NCI-H2196 (cell line): ENCODE measurements around the gene ATG2B.
A peak's percentile ranks its signal among the peaks of the same experiment; 100 is the strongest.

Experiments
- DNase-seq: peaks from one replicate; lab custom pipeline; 2025; ENCODE audit not compliant: unreplicated experiment; lab: John Stamatoyannopoulos, UW

Gene ATG2B

GRCh38 chr14:96274122-96274521, 89.0 kb downstream of the ATG2B start:
- DNase-seq, result no peak

DNA sequence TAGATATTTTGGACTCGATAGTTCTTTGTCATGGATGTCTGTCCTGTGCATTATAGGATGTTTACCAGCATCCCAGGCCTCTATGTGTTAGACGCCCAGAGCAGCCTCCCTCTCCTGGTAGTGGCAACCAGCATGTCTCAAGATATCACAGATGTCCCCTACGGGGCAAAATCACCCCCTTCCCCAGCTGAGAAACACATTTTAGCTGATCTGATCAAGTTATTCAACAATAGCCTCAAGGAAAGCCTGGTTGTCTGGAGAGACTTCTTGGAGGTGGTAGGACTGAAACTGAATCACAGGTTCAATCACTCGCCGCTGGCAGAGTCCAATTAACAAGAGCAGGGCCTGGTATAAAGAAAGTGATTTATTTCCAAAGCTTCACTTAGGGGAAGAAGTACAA, 89.5 kb downstream of the ATG2B start:
- DNase-seq, result no peak

DNA sequence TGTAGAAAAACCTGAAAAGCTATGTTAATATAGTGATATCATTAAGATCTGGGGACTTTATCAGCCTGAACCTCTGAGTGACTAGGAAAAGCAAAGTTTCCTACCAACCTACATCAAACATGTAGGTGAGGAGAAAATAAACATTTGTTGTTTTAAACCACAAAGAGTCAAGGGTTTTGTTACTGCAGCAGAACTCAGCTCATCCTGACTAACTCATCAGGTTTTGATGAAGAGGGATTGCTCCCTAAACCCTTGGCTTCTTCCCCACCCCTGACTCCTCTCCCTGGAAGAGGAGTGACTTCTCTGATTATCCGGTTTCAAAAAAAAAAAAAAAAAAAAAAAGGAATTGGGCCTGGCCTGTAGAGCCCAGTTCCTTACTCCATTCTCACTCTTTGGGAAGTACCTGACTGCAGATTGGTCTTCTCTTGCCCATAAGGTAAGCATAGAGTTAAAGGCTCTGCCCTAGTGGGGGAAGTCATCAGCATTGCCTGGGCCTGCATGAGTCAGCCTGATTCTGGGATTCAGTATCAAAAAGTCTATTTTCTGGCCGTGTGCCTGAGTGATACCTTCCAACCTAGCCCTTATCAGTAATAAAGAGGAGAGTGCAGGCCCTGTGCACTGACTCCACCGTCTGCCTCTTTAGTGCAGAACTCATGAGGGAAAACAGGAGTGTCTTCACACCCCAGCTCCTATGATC, 90.2 kb downstream of the ATG2B start:
- DNase-seq, result no peak

- no peak for DNase-seq
These were observed 91.7 kb downstream of the ATG2B start for GRCh38 chr14:96271421-96271762.

DNA sequence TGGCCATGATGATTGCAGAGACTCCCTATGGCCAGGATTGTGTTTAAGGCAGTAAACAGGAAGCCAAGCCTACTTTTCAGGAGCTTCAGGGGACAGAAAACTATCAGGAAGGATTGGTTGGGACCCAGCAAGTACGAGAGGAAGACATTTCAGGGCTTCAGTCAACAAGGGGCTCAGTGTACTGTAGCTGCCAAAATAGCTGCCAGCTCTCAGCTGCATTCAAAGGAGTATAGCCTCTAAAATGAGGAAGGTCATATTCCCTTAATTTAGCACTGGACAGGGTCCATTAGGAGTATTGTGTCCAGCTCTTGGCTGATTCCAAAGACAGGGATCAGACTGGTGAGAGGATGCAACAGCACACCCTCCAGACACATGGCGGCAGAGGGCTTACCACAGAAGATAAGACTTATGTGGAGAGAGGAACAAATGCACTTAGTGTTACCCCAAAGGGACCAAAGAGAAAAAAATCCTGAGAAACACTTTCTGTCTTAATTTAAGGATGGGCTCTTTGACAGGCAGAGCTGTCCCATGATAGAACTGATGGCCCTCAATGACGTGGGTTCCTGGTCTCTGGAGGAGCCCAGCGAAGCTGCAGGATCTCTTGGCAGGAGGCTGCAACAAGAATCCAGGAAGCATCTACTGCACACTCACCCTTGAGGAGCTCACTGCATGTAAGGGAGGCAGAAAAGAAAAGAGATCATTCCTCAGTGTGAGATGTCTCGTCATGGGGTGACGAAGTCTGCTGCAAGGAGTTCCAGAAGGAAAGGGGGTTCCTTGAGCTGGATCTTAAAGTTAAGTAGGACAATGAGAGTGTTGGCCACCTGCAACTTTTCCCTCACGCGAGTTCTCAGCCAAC, 92.3 kb downstream of the ATG2B start:
- no peak for DNase-seq

DNA sequence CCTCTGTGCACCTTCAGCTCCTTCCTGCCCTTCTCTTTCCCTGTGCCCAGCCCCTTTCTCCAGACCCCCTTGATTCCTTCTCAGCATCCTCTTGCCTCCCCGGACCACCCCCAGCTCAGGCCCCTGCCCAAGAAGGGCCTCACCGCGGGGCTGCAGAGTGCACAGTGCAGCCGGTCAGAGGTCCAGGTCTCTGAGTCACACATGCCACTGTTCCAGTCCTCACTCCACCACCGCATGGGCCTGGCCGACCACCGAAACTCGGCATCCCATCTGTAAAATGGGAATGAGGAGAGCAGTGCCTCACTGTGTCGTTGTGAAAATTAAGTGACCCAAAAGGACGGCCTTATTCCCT, 93.8 kb downstream of the ATG2B start:
- DNase-seq, result no peak

DNA sequence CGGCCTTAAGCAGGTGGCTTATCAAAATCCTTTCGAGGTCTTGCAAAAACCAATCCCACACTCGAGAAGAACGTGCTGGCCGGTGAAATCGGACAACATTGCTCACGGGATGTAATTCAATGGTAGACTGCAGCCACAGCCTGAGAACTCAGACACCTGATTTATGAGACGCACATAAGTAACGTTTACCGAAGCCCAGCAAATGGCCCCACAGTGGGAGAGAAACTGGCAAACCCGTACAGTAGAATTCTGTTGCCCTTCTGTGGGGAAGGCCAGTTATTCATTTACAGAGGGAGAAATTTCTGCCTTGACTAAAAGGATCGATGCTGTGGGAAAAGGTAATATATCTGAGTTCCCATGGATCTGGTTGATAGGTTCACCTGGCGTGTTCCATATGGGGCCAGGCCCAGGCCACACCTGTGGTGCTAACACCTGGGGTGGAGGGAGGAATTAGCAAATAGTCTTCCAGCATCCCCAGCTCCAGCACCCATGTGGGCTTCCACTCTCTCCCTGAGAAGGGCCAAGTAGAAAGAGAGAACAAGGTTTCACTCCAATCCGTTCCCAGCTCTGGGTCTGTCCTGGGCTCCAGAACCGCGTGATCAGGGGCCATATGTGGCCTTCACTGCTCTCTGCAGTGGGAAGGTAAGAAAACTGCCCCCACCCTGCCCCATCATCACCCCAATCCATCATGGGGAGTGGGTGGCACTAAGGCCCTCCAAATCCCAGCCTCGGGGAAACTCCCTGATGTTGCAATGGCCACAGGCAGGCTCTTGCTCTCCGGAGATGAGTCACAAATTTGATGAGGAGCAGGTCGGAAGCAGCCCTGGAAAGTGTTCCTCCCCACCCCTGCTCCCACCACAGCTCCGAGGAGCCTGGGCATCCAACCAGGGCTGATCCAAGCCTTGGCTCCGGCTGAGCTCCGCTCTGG, 94.4 kb downstream of the ATG2B start:
- no peak for DNase-seq

DNA sequence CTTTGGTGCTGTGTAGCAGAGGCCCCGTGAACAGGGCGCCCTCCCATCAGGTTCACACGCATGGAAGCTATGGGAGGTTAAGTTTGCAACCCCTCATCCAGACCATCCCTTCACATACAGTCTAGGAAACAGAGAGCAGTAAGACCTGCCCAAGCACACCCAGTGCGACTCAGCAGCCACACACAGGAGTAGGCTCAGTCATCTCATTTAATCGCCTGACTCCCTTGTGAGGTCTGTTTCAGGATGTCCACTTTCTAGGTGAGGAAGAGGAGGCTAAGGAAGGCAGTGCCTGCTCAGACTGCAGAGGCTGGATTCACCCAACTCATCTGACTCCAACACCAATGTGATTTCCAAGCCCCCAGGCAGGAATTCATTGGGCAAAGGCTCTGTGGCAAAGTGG, 95.2 kb downstream of the ATG2B start:
- DNase-seq, result no peak

DNA sequence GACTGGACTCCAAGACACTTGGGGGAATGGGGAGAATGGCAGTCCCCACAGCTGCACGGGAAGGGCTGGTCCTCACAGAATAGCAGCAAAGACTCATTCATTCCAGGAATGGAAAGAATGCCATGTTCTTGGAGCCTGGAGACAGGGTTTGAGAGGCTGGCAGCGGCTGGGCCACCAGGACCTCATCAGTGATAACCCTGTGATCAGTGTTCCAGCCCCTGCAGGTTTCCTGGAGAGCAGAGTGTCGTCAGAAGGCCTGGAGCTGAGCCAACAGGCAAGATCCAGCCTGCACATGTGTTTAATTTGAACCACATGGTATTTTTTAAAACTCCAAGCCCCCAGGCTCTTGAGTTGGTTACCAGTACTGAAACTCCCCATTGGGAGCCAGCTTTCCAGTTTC, 95.8 kb downstream of the ATG2B start:
- peak; percentile 26 for DNase-seq

DNA sequence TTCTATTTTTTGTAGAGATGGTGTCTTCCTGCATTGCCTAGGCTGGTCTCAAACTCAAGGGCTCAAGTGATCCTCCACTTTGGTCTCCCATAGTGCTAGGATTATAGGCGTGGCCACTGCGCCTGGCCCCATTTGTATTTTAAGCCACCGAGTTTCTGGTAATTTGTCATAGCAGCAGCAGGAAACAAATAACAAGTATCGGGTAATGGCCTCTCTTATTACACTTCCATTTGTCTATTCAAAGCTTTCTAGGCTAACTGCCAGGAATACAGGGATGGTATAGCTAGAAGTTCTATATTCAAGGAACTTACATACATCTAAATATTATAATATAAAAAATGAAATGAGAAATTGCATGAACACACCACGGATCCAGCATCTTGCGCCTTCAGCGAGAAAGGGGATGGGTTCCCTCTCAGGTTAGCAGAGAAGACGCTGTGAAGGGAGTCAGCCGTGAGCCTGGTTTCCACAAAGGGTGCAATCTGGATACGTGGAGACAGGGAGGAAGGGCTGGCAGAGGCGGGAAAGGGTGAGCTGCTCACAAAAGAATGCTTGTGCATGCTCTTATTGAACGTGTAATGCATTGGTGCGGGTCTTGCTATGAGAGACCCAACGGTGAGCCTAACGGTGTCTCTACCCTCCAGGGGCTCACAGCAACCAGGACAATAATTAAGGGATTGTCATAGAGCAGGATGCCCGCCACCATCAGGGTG, 97.6 kb downstream of the ATG2B start:
- DNase-seq, result peak; percentile 66

DNA sequence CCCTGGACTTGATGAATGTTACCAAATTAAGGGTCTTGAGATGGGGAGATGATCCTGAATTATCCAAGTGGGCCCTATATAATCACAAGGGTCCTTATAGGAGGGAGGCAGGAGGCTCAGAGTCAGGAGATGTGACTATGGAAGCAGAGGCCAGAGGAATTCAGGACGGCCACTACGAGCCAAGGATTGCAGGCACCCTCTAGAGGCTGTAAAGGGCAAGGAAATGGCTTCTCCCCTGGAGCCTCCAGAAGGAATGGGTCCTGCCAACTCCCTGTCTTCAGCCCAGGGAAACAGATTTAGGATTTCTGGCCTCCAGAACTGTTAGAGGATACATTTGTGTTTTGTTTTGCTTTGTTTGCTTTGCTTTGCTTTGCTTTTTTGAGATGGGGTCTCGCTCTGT, 98.3 kb downstream of the ATG2B start:
- DNase-seq, result no peak

DNA sequence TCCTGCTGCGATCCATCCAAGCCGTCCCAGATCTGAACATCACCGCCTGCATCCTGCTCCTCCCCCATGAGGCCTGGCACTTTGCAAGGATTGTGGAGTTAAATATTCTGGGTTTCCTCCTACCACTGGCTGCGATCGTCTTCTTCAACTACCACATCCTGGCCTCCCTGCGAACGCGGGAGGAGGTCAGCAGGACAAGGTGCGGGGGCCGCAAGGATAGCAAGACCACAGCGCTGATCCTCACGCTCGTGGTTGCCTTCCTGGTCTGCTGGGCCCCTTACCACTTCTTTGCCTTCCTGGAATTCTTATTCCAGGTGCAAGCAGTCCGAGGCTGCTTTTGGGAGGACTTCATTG, 99.0 kb downstream of the ATG2B start:
- DNase-seq, result no peak

GRCh38 chr14:96263347-96264199, 99.6 kb downstream of the ATG2B start:
- DNase-seq, result no peak

DNA sequence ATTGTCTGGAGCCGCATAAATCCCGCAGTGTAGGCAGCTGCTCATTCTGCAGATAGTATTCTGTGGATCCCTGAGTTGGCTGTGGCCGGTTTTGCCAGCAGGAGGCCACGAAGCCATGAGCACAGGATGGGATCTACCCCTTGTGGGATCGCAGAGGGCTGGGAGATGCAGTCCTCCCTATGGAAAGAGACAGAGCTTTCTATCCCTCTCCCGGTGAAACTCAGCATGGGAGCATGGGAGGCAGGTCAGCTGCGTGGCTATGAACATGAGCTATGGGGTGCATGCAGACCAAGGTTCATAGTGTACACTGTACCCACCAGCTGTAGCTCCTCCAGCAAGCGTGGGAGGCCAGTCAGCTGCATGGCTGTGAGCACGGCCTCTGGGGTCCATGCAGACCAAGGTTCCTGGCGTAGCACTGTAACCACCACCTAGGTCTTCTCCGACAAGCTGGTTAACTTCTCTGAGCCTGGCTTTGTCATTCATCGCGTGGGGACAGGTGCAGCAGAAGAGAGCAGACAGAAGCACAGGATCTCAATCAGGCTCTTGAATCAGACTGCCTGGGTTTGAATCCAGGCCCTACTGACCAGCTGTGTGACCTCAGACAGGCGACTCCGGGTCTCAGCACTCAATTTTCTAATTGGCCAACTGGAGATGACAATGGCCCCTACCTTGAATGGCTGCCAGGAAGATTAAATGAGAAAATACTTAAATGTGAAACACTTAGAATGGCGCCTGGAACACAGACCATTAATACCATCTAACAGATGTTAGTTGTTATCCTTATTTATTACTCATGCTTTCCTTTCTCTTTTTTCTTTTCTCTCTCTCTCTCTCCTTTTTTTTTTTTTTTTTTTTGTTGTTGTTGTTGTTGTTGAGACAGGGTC, 101.1 kb downstream of the ATG2B start:
- no peak for DNase-seq

GRCh38 chr14:96261053-96261452, 102.1 kb downstream of the ATG2B start:
- DNase-seq, result no peak

- DNase-seq, result no peak
These were observed 102.8 kb downstream of the ATG2B start for GRCh38 chr14:96260341-96260821.

GRCh38 chr14:96257900-96258299, 105.2 kb downstream of the ATG2B start:
- DNase-seq, result no peak

- DNase-seq, result no peak
These were observed 106.1 kb downstream of the ATG2B start for GRCh38 chr14:96257056-96257455.

GRCh38 chr14:96256407-96256806, 106.7 kb downstream of the ATG2B start:
- DNase-seq, result no peak
